ENCODE data around the gene OR8J1. TPM values are rescaled to one million over a fixed set of nuclear protein-coding genes. Genes with fewer than 3 reads are reported as not detected.

The OR8J1 gene
- not detected for total RNA-seq
- long read RNA-seq = 0 reads

DNA sequence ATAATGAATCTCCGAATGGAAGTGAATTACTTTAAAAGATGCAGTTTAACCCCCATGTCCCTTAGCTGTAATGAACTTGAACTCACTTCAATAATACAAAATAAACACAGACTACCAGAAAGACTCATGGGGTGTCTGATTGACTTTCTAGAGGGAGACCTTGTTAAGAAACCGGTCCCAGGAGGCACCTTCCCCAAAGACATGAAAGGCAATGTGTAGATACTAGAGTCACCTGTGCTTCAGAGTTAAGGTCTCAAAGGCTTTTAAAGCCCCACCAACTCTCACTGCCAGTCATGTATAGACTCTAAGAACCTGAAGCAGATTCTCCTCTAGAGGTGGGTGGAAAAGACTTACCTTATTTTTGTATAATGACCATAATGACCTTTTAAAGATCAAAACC lies at the start of gene OR8J1:
Gene OR8J1 (plus strand): TSS at position 301 of the 400 bp plus-strand sequence. CDS start 5,956 bp downstream, outside the sequence.
- TF ChIP-seq, protein P1, sequence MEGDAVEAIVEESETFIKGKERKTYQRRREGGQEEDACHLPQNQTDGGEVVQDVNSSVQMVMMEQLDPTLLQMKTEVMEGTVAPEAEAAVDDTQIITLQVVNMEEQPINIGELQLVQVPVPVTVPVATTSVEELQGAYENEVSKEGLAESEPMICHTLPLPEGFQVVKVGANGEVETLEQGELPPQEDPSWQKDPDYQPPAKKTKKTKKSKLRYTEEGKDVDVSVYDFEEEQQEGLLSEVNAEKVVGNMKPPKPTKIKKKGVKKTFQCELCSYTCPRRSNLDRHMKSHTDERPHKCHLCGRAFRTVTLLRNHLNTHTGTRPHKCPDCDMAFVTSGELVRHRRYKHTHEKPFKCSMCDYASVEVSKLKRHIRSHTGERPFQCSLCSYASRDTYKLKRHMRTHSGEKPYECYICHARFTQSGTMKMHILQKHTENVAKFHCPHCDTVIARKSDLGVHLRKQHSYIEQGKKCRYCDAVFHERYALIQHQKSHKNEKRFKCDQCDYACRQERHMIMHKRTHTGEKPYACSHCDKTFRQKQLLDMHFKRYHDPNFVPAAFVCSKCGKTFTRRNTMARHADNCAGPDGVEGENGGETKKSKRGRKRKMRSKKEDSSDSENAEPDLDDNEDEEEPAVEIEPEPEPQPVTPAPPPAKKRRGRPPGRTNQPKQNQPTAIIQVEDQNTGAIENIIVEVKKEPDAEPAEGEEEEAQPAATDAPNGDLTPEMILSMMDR (IDR thresholded peaks at IDR 0.05; ENCODE audit: borderline replicate concordance) = no peak
- Histone ChIP-seq H3K4me1 (no peaks in the 10 kb centered on the region), H3K9me3 (replicated peaks) (no peaks in the 10 kb centered on the region), H3K27me3 (ENCODE audit: low read depth) (no peaks in the 10 kb centered on the region), H3K27ac (replicated peaks) (no peak within 1 kb of the TSS), H3K36me3 (no peaks in the 10 kb centered on the region), H3K4me3 (no peak within 1 kb of the TSS)
- no peak for DNase-seq
- intact Hi-C loops (cut with micrococcal nuclease) = no loop called here

GRCh38 chr11:56307836-56308235 lies 46.3 kb upstream of the OR8J1 start:
- H3K4me1 ChIP-seq = no peaks in the 10 kb centered on the region
- no peaks in the 10 kb centered on the region for H3K27me3 ChIP-seq (ENCODE audit: low read depth)
- intact Hi-C loops (cut with micrococcal nuclease) = no loop called here
- TF ChIP-seq, protein P1 (IDR thresholded peaks at IDR 0.05; ENCODE audit: borderline replicate concordance) = no peak
- no peak overlapping the region for H3K27ac ChIP-seq (replicated peaks)
- DNase-seq = no peak
- no peaks in the 10 kb centered on the region for H3K36me3 ChIP-seq
- peaks cover 32% of the 10 kb centered on the region for H3K9me3 ChIP-seq (replicated peaks)
- H3K4me3 ChIP-seq = no peak overlapping the region

- Histone ChIP-seq H3K4me3 (no peak within 1 kb of the TSS), H3K9me3 (replicated peaks) (no peaks in the 10 kb centered on the region), H3K4me1 (no peaks in the 10 kb centered on the region), H3K27me3 (ENCODE audit: low read depth) (no peaks in the 10 kb centered on the region), H3K27ac (replicated peaks) (no peak within 1 kb of the TSS), H3K36me3 (no peaks in the 10 kb centered on the region)
- intact Hi-C loops (cut with micrococcal nuclease) = no loop called here
- DNase-seq = no peak
- TF ChIP-seq, protein P1 (IDR thresholded peaks at IDR 0.05; ENCODE audit: borderline replicate concordance) = no peak
Observed at GRCh38 chr11:56314844-56315243, 39.2 kb upstream of the OR8J1 start, which contains the start of gene OR8K3. Gene OR8K3, plus strand, starts transcription at chr11:56315144. Its CDS starts 3,163 bp downstream, at chr11:56318307.

GRCh38 chr11:56331861-56332491 lies 22.1 kb upstream of the OR8J1 start:
- Histone ChIP-seq H3K4me3 (no peak overlapping the region), H3K9me3 (replicated peaks) (peaks cover 4% of the 10 kb centered on the region), H3K27me3 (ENCODE audit: low read depth) (no peaks in the 10 kb centered on the region), H3K4me1 (no peaks in the 10 kb centered on the region), H3K27ac (replicated peaks) (no peak overlapping the region), H3K36me3 (no peaks in the 10 kb centered on the region)
- no peak for DNase-seq
- intact Hi-C loops (cut with micrococcal nuclease) = no loop called here
- TF ChIP-seq, protein P1 (IDR thresholded peaks at IDR 0.05; ENCODE audit: borderline replicate concordance) = no peak

- TF ChIP-seq, protein P1 (IDR thresholded peaks at IDR 0.05; ENCODE audit: borderline replicate concordance) = no peak
- H3K27me3 ChIP-seq (ENCODE audit: low read depth) = no peaks in the 10 kb centered on the region
- H3K27ac ChIP-seq (replicated peaks) = no peak overlapping the region
- H3K4me1 ChIP-seq = no peaks in the 10 kb centered on the region
- H3K36me3 ChIP-seq = no peaks in the 10 kb centered on the region
- intact Hi-C loops (cut with micrococcal nuclease) = no loop called here
- DNase-seq = no peak
- no peak overlapping the region for H3K4me3 ChIP-seq
- H3K9me3 ChIP-seq (replicated peaks) = peaks cover 5% of the 10 kb centered on the region
Observed at GRCh38 chr11:56333156-56333555, 20.9 kb upstream of the OR8J1 start.

Measured in left ventricle myocardium inferior (tissue), 1 donor.